ENCODE measurements around the gene MAPK8IP1. TPM values are rescaled to one million over a fixed set of nuclear protein-coding genes. Genes with fewer than 3 reads are reported as not detected.

Gene MAPK8IP1
- total RNA-seq, 4 donors from 2014 or later = 1.9 to 11.1 (median 2.6) TPM

DNA sequence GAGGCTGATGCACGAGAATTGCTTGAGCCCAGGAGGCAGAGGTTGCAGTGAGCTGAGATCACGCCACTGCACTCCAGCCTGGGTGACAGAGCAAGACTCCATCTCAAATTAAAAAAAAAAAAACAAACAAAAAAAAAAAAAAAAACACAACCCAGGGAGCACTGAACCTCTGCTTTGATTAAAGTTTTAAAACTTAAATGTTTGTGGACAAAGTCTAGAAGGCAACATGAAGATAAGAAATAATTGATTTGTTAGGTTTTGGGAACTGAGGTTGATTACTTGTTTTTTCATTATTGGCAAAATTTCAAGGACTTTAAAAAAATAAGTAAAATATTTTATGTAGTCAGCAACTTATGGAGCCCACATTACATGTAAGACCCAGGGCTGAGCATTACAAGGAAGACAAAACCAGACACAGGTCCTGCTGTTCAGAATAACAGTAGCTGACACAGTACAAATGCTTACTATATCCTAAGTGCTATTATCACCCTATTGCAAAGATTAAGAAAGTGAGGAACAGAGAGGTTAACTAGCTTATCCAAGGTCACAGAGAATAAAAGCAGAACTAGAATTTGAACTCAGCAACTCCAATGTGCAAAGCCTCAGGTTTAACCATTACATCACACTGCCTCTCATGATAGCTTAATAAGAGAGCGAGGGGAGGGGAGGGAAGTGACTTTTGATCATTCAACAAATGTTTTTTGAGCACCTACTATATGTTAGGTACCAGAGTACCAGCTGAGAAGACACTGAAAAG, 40.5 kb upstream of the MAPK8IP1 start:
- Histone ChIP-seq H3K4me1 (peaks cover 12 to 47% (median 26%) of the 10 kb centered on the region in 4 donors), H3K4me3 (no peak overlapping the region), H3K27me3 (no peaks in the 10 kb centered on the region), H3K9me3 (no peaks in the 10 kb centered on the region), H3K36me3 (no peaks in the 10 kb centered on the region), H3K27ac (no peak overlapping the region)
- in situ Hi-C loops (cut with MboI; ENCODE audit: low pct_ligation_motif_present in 1 of 4, low pct_unique_long_range_greater_than_20kb in 1 of 4, low sequenced_read_pairs in 3 of 4) = no loop called here
- 79 to 100% methylated on average over 1 to 3 of the region's 3 CpGs for WGBS, 2 donors (ENCODE audit: low coverage in 1 of 2)
- TF ChIP-seq EP300 (IDR thresholded peaks at IDR 0.05; ENCODE audit: low read depth) = no peak
- TF ChIP-seq POLR2AphosphoS5 (IDR thresholded peaks at IDR 0.05) = no peak
- no peak for TF ChIP-seq POLR2A (IDR thresholded peaks at IDR 0.05)
- TF ChIP-seq, protein P1, sequence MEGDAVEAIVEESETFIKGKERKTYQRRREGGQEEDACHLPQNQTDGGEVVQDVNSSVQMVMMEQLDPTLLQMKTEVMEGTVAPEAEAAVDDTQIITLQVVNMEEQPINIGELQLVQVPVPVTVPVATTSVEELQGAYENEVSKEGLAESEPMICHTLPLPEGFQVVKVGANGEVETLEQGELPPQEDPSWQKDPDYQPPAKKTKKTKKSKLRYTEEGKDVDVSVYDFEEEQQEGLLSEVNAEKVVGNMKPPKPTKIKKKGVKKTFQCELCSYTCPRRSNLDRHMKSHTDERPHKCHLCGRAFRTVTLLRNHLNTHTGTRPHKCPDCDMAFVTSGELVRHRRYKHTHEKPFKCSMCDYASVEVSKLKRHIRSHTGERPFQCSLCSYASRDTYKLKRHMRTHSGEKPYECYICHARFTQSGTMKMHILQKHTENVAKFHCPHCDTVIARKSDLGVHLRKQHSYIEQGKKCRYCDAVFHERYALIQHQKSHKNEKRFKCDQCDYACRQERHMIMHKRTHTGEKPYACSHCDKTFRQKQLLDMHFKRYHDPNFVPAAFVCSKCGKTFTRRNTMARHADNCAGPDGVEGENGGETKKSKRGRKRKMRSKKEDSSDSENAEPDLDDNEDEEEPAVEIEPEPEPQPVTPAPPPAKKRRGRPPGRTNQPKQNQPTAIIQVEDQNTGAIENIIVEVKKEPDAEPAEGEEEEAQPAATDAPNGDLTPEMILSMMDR (IDR thresholded peaks at IDR 0.05) = no peak
- intact Hi-C loops (cut with DNase I; ENCODE audit: low total_unique reads) = no loop called here
- DNase-seq = no peak

DNA sequence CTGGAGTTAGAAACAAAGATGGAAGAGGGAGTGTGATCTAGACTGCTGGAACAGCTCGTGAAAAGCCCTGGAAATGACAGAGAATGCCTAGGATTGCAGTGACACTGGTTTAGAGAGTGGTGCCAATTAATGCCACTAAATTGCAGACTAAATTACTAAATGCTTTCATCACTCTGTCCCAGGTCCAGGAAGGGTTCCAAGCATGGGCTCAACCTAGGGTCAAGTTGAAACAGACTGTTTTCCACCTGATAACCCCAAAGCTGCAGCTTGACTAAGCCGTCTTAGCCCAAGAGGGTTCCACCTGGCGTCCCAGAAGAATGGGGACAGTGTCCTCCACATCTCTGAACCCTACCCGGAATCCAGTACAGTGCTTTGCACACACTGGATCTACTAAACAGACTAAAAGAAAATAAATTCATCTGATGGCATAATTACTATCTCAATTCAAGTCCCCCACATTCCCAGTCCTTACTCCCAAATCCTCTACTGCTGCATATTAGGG, 39.2 kb upstream of the MAPK8IP1 start:
- Histone ChIP-seq H3K27ac (peak overlapping the region; percentile 93 to 97 (median 96)), H3K4me1 (peaks cover 12 to 59% (median 29%) of the 10 kb centered on the region in 4 donors), H3K4me3 (peak overlapping the region in 1 of 4 donors; percentile 81), H3K36me3 (no peaks in the 10 kb centered on the region), H3K27me3 (no peaks in the 10 kb centered on the region), H3K9me3 (no peaks in the 10 kb centered on the region)
- no peak for TF ChIP-seq POLR2A (IDR thresholded peaks at IDR 0.05)
- TF ChIP-seq POLR2AphosphoS5 (IDR thresholded peaks at IDR 0.05) = no peak
- TF ChIP-seq EP300 (IDR thresholded peaks at IDR 0.05; ENCODE audit: low read depth) = no peak
- TF ChIP-seq, protein P1 (IDR thresholded peaks at IDR 0.05) = no peak
- in situ Hi-C loops (cut with MboI; ENCODE audit: low pct_ligation_motif_present in 1 of 4, low pct_unique_long_range_greater_than_20kb in 1 of 4, low sequenced_read_pairs in 3 of 4) (no loop called here), intact Hi-C loops (cut with DNase I; ENCODE audit: low total_unique reads) (no loop called here)
- no peak for DNase-seq
- WGBS, 2 donors (ENCODE audit: low coverage in 1 of 2) = 76 to 86% methylated on average over 4 of the region's 4 CpGs

DNA sequence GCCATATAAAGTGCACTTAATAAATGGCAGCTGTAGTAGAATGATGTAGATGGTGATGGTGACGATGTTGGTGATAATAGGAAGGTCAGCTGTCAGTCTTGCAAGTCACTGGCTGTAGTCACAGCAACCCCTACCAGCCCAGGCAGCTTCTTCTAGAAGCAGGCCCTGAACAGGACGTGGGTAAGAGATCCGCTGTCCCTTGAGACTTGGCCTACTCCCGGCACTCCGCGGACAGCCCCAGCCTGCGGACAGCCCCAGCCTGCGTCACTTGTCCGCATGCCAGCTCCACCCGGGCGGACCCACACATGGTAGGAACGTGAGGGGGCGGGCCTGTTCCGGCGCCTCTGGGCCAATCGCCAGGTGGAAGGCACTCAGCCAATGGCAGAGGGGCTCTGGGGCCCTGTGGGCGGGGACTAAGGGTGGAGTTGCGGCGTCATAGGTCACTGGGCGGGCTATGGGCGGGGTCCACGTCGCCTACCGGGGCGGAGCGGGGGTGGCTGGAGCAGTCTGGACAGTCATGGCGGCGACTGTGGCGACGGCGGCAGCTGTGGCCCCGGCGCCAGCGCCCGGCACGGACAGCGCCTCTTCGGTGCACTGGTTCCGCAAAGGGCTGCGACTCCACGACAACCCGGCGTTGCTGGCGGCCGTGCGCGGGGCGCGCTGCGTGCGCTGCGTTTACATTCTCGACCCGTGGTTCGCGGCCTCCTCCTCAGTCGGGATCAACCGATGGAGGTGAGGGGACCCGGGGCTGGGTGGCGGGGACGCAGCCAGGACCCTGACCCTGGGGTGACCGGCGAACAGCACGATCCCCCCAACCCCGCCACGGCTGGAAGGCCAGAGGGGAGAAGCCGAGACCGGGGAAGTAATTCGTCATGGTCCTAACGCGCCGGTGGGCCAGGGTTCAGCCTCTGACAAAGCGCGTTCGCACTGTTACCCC, 38.2 kb upstream of the MAPK8IP1 start, which contains the start of gene CRY2:
CRY2 (plus strand) TSS at position 502 of the 937 bp plus-strand sequence; CDS start at position 518, 16 bp downstream.
- Histone ChIP-seq H3K27me3 (no peaks in the 10 kb centered on the region), H3K36me3 (no peaks in the 10 kb centered on the region), H3K4me3 (peak within 1 kb of the TSS; percentile 60 to 88 (median 82)), H3K27ac (peak within 1 kb of the TSS; percentile 93 to 97 (median 96)), H3K9me3 (no peaks in the 10 kb centered on the region), H3K4me1 (peaks cover 12 to 69% (median 34%) of the 10 kb centered on the region in 4 donors)
- peak; percentile 100 for DNase-seq
- TF ChIP-seq POLR2A (IDR thresholded peaks at IDR 0.05) (peak; percentile 99), POLR2AphosphoS5 (IDR thresholded peaks at IDR 0.05) (peak; percentile 99), EP300 (IDR thresholded peaks at IDR 0.05; ENCODE audit: low read depth) (peak; percentile 38)
- TF ChIP-seq, protein P1 (IDR thresholded peaks at IDR 0.05) = no peak
- intact Hi-C loops (cut with DNase I; ENCODE audit: low total_unique reads) (no loop called here), in situ Hi-C loops (cut with MboI; ENCODE audit: low pct_ligation_motif_present in 1 of 4, low pct_unique_long_range_greater_than_20kb in 1 of 4, low sequenced_read_pairs in 3 of 4) (no loop called here)
- 1% methylated on average over 26 of the region's 75 CpGs; no CpG with 5 or more reads in 1 of the 2 donors for WGBS, 2 donors (ENCODE audit: low coverage in 1 of 2)

Measured in transverse colon (tissue), 4 donors.